Measurements from ENCODE around the gene PHACTR2. TPM values are rescaled to one million over a fixed set of nuclear protein-coding genes. Genes with fewer than 3 reads are reported as not detected.

Gene PHACTR2
- total RNA-seq, 2 experiments from 2014 or later, result 19.6 to 25.0 TPM

DNA sequence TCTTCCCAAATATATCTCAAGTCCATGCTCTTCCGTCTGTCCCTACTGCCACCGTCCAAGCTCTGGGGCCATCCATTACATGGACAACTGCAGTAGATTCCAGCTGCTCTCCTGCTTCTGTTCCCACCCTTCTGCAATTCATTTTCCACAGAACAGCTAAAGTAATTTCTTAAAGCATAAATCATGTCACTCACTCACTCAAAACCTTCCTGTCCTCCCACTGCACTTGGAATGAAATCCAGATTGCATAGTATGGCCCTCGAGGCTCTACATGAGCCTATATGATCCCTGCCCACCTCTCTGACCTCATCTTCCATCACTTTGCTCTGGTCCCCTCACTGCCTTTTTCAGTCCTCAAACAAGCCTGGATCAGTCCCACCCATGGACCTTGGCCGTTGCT lies 10.9 kb downstream of the PHACTR2 start:
- POLR2A ChIA-PET, result no interaction called here
- intact Hi-C loops (cut with DNase I, micrococcal nuclease), result no loop called here
- DNase-seq (no peak), ATAC-seq (ENCODE audit: poor library complexity) (no peak)
- Mint-ChIP-seq H3K36me3 (ENCODE audit: low read depth) (no peaks in the 10 kb centered on the region), H3K27ac (no peak overlapping the region), H3K4me3 (no peak overlapping the region), H3K9me3 (peaks cover 3% of the 10 kb centered on the region), H3K27me3 (no peaks in the 10 kb centered on the region), H3K4me1 (ENCODE audit: low read depth) (peaks cover 38% of the 10 kb centered on the region)
- Histone ChIP-seq H3K27me3 (ENCODE audit: control insufficient read depth in 1 of 2, insufficient read depth in 2 of 2, low read length in 2 of 2) (no peaks in the 10 kb centered on the region), H3K36me3 (ENCODE audit: insufficient read depth, low read length) (no peaks in the 10 kb centered on the region), H3K4me1 (ENCODE audit: insufficient read depth, low read length) (peaks cover 9% of the 10 kb centered on the region), H3K27ac (ENCODE audit: low read depth in 1 of 2, low read length in 2 of 2) (no peak overlapping the region), H3K9me3 (ENCODE audit: control insufficient read depth in 1 of 2, insufficient read depth in 1 of 2, low read length in 2 of 2) (no peaks in the 10 kb centered on the region), H3K4me3 (ENCODE audit: low read length) (no peak overlapping the region)
- TF ChIP-seq, protein P1, sequence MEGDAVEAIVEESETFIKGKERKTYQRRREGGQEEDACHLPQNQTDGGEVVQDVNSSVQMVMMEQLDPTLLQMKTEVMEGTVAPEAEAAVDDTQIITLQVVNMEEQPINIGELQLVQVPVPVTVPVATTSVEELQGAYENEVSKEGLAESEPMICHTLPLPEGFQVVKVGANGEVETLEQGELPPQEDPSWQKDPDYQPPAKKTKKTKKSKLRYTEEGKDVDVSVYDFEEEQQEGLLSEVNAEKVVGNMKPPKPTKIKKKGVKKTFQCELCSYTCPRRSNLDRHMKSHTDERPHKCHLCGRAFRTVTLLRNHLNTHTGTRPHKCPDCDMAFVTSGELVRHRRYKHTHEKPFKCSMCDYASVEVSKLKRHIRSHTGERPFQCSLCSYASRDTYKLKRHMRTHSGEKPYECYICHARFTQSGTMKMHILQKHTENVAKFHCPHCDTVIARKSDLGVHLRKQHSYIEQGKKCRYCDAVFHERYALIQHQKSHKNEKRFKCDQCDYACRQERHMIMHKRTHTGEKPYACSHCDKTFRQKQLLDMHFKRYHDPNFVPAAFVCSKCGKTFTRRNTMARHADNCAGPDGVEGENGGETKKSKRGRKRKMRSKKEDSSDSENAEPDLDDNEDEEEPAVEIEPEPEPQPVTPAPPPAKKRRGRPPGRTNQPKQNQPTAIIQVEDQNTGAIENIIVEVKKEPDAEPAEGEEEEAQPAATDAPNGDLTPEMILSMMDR (IDR thresholded peaks at IDR 0.05), result no peak
- CTCF ChIA-PET, result no interaction called here

DNA sequence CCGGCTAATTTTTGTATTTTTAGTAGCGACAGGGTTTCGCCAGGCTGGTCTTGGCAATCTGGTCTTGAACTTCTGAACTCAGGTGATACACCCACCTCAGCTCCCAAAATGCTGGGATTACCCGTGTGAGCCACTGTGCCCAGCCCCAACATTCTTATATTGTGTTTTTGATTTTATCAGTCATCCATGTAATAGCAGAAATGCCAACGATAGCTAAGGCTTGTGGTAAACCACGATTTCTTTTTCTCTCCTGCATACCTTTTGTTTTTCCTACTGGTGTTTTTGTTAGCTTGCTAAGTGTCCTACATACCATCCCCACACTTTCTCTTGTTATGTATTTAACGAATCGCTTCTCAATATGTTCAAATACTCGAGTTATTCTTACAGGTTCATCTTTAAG lies 12.1 kb downstream of the PHACTR2 start:
- no peaks in the 10 kb centered on the region for H3K27me3 ChIP-seq (ENCODE audit: control insufficient read depth in 1 of 2, insufficient read depth in 2 of 2, low read length in 2 of 2)
- DNase-seq, result no peak
- TF ChIP-seq, protein P1 (IDR thresholded peaks at IDR 0.05), result no peak
- H3K4me3 ChIP-seq (ENCODE audit: low read length), result no peak overlapping the region
- POLR2A ChIA-PET, result no interaction called here
- no peak overlapping the region for H3K27ac ChIP-seq (ENCODE audit: low read depth in 1 of 2, low read length in 2 of 2)
- Mint-ChIP-seq H3K27ac (no peak overlapping the region), H3K4me3 (no peak overlapping the region), H3K4me1 (ENCODE audit: low read depth) (peaks cover 38% of the 10 kb centered on the region), H3K9me3 (no peaks in the 10 kb centered on the region), H3K27me3 (no peaks in the 10 kb centered on the region), H3K36me3 (ENCODE audit: low read depth) (no peaks in the 10 kb centered on the region)
- H3K9me3 ChIP-seq (ENCODE audit: control insufficient read depth in 1 of 2, insufficient read depth in 1 of 2, low read length in 2 of 2), result no peaks in the 10 kb centered on the region
- ATAC-seq (ENCODE audit: poor library complexity), result no peak
- peaks cover 11% of the 10 kb centered on the region for H3K4me1 ChIP-seq (ENCODE audit: insufficient read depth, low read length)
- no peaks in the 10 kb centered on the region for H3K36me3 ChIP-seq (ENCODE audit: insufficient read depth, low read length)
- intact Hi-C loops (cut with DNase I, micrococcal nuclease), result no loop called here
- CTCF ChIA-PET, result interaction anchor here (1.2 kb wide), 1 partner anchor 115 kb away, joined by 3 read pairs; no protein-coding TSS in a partner anchor

DNA sequence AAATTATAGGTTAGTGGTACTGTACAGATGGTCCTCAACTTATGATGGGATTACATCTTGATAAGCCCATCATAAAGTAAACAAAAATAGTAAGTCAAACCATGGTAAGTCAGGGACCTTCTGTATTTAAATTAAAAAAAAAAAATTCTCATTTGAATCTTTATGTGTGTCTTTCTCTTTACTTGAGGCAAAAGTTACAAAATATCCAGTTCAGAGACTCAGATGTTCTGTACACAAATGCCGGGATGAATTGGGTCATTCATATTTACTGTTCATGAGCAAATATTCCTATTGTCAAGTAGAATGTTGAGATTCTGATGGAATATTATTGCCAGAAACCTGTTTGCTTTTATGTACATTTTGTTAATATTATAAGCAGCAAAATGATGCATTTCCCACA lies 13.4 kb downstream of the PHACTR2 start:
- intact Hi-C loops (cut with DNase I, micrococcal nuclease), result no loop called here
- Histone ChIP-seq H3K4me3 (ENCODE audit: low read length) (no peak overlapping the region), H3K9me3 (ENCODE audit: control insufficient read depth in 1 of 2, insufficient read depth in 1 of 2, low read length in 2 of 2) (no peaks in the 10 kb centered on the region), H3K27ac (ENCODE audit: low read depth in 1 of 2, low read length in 2 of 2) (no peak overlapping the region), H3K4me1 (ENCODE audit: insufficient read depth, low read length) (peaks cover 11% of the 10 kb centered on the region), H3K27me3 (ENCODE audit: control insufficient read depth in 1 of 2, insufficient read depth in 2 of 2, low read length in 2 of 2) (no peaks in the 10 kb centered on the region), H3K36me3 (ENCODE audit: insufficient read depth, low read length) (no peaks in the 10 kb centered on the region)
- H3K36me3 Mint-ChIP-seq (ENCODE audit: low read depth), result no peaks in the 10 kb centered on the region
- TF ChIP-seq, protein P1 (IDR thresholded peaks at IDR 0.05), result no peak
- no peak for ATAC-seq (ENCODE audit: poor library complexity)
- ChIA-PET CTCF (no interaction called here), POLR2A (no interaction called here)
- H3K27me3 Mint-ChIP-seq, result no peaks in the 10 kb centered on the region
- H3K4me3 Mint-ChIP-seq, result no peak overlapping the region
- no peak for DNase-seq
- H3K9me3 Mint-ChIP-seq, result no peaks in the 10 kb centered on the region
- H3K27ac Mint-ChIP-seq, result no peak overlapping the region
- H3K4me1 Mint-ChIP-seq (ENCODE audit: low read depth), result peaks cover 51% of the 10 kb centered on the region

Measured in CD4-positive, alpha-beta T cell (primary cell).